HG03575 (cell line): ENCODE measurements around the gene FDXACB1.

Experiments
- ATAC-seq: cut with Tn5 transposase; IDR thresholded peaks from one replicate; pipeline ENCODE4 v1.9.1; 2021; ENCODE audit not compliant: unreplicated experiment, insufficient number of reproducible peaks, low FRiP score; ENCODE audit errors: extremely low read depth

FDXACB1 gene

DNA sequence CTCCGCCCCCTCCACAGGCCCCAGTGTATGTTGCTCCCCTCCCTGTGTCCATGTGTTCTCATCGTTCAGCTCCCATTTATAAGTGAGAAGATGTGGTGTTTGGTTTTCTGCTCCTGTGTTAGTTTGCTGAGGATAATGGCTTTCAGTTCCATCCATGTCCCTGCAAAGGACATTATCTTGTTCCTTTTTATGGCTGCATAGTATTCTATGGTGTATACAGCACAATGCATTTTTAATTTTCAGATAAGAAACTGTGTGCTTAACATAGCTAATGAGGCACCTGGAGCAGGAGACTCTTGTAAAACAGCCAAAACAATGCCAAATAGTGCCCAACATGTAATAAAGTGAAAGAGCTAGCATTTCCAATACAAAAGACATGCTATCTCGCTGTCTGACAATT lies 29.3 kb downstream of the FDXACB1 start:
- ATAC-seq = no peak

DNA sequence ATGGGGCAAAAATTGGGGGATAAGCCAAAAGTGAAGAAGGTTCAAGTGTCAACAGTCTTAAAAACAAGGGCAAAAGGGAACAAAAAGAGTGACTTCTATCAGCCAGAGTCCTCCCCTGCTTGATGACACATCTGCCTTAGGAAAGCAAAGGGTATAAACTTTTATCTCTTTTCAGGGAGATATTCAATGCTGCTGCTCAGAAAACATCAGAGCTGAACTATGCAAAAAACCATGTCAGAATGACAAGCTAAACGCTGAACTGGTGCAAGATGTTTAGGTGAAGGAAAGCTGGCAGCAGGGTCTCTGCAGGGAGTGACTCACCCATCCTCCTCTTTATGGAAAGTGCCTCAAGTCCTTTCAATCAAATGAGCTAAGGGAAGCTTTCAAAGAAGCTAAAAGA lies 32.3 kb downstream of the FDXACB1 start:
- no peak for ATAC-seq

DNA sequence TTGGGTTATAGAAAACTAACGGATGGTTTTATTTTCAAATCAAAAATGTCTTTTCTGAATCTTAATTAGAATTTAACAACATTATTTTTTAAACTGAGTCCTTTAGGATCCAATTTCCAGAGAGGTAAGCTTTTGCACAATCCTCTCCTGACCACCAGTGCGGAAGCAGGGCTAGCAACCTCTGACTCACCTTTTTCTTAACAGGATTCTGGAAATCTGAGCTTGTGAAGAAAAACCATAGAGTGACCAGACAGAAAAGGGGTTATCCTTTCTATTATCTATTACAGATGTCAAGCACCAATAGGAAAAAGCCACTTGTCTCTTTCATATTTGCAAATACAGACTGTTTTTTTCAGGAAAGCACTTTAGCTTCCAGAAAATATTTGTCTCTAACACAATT lies 32.9 kb downstream of the FDXACB1 start:
- ATAC-seq = no peak

DNA sequence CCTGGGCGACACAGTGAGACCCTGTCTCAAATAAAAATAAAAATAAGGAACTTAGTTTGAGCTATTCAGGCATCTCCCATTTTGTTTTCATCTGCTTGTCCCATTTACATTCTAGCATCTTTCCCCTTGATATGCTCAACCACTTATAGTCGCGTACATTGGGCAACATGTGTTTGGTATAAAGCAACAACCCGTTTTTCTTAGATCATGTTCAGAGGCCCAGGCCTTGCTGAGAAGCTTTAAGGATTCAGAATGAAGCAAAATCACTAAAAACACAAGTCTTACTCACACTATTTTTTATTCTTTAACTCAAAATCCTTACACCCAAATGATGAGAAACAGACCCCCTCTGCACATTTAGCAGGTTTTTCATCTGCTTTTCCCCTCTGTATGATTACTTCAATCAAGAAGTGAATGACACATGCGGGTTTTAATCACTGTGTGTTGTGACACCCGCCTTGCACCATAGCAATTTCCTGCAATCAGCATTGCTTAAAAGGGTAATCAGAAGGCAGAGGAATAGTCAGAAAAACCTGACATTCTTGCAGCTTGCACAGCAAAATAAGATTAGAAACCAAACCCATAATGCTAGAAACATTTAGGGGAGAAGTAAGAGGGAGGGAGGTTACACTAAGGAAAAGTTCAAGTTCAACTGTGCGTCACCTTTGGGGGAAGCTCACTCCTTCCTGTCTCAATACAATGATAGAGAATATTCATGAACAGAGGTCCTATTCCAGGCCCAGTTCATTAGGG lies 33.5 kb downstream of the FDXACB1 start:
- no peak for ATAC-seq

DNA sequence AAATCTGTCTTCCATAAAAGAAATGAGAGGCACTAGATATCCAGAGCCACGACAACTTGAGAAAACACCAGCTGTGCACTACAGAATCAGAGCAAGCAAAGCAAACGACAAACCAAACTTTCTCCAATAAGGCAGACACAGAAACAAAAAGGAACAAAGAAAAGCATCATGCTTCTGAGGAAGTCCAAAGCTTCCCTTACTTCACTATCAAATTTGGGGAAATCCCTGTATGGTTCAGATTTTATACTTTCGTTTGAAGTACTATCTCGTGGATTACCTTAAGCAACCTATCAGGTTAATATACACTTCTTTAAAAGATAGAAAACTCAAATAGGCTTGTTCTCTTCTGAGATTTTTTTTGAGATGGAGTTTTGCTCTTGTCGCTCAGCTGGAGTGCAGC lies 35.3 kb downstream of the FDXACB1 start:
- no peak for ATAC-seq

DNA sequence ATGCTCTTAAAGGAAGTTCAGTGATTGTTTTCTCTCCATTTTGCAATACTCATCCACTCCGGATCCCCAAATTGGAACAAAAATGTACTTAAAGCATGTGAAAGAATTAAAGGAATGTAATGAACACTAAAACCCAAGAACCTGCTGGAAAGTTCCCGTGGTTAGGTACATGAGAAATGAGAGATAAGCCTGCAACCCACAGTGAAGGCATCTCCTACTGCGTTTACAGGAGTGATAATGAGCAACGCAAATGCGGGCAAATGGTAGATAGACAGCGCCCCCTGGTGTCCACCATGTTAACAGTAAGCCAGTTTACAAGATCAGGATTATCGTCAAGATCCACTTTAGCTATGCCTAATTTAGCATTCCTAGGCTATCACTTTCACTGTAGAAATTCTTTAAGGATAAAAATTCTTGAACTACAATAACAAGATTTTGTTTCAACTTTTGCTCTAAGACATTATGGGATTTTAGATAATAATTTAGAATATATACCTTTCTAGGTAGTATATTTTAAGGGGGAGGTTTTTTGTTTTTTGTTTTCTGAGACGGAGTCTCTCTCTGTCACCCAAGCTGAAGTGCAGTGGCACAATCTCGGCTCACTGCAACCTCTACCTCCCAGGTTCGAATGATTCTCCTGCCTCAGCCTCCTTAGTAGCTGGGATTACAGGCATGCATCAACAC lies 37.5 kb downstream of the FDXACB1 start:
- no peak for ATAC-seq

DNA sequence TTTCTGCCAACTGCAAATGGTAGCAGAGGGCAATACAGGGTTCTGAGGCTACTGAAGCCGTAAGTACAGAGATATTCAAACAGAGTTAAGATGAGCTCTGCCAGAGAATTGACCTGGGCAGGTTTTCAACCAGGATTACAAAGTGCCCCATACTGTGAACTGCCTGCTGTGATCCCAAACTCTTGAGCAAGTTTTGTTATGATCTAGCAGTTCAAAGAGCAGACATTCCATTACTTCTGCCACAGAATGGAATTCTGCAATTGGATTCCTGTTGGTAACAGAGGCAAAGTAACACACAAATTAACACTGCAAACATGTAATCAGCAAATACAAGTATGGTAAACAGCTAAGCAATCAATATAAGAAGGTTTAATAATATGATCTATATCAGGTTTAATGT lies 38.8 kb downstream of the FDXACB1 start:
- ATAC-seq = no peak

DNA sequence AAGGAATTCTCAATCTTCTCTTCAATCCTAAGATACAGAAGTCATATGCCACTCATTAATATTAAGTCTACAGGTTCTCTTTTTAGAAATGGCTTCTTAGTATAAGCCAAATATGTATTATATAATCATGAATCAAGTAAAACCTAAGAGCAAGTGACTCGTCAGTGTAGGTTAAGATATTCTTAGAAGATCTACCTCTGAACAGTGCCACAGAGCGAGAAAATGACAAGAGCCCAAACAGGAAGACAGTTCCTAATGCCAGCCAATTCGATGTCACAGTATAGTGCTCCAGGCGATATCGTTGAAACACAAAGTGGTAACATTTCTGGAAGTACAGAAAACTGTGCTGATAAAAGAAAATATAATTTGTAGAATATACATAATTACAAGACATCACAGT lies 40.9 kb downstream of the FDXACB1 start:
- no peak for ATAC-seq

DNA sequence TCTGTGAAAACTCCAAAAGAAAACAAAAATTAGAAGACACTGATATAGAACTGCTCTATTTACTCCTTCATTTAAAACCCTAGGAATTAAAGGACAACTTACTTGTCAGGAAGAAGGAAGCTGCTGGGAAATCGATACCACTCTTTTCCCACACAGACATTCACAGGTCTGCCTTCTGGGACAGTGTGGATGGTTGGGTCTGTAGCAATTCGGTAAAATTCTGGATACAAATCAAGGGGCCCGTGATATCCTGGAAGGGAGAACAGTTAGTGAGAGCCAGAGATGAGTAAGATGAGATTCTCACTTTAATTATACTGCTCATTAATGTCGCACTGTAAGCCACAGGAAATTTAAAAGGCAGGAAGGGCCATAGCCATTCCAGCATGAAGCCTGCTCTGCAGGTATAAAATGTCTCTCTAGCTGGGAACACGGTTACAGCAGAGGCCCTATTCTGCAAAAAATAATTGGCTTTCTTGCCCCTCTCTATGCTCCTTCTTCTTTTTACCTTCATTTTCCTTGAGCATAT lies 41.5 kb downstream of the FDXACB1 start:
- no peak for ATAC-seq

DNA sequence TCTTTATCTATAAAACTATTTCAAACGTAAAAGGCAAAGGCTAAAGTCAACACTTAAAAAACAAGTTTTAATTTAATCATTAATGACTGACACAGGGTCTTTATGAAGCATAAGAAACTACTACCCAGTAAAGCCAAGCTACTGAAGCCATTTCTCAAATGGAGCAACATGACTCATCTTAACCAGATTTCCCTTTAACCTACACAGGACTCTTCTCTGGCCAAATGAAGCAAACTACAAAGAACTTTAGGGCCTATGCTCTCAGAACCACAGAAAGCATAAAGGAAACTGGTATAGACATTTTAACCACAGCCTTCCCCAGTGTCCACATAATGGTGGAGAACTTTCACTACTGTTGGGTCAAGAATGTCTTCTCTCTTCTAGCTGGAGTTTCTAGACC lies 42.2 kb downstream of the FDXACB1 start:
- ATAC-seq = no peak

DNA sequence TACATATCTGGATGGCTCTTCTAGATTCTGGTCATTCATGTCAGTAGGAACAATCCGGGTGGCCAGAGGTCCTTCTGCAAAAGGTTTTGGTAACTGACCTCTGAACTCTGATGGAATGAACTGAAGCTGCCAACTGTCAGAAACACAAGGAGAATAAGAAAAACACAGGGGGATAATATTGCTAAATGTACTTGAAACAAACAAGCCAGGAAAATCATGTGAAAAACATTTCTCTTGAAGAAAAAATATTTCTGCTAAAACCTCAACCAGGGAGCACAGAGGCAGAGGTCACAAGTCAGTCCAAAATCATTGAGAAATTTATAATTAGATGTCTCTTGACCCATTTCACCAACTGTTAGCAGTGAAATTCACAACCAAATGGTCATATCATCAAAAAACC lies 42.8 kb downstream of the FDXACB1 start:
- no peak for ATAC-seq

DNA sequence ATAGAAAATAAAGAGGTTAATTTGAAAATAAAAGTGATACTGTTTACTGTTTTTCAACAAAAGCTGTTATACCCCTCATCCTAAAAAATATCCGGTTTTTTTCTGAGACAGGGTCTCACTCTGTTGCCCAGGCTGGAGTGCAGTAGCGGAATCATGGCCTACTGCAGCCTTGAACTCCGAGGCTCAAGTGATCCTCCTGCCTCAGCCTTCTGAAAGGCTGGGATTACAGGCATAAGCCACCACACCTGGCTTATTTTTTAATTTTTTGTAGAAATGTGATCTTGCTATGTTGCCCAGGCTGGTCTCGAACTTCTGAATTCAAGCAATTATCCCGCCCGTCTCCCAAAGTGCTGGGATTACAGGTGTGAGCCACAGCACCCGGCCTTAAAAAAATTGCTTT lies 43.3 kb downstream of the FDXACB1 start:
- no peak for ATAC-seq

DNA sequence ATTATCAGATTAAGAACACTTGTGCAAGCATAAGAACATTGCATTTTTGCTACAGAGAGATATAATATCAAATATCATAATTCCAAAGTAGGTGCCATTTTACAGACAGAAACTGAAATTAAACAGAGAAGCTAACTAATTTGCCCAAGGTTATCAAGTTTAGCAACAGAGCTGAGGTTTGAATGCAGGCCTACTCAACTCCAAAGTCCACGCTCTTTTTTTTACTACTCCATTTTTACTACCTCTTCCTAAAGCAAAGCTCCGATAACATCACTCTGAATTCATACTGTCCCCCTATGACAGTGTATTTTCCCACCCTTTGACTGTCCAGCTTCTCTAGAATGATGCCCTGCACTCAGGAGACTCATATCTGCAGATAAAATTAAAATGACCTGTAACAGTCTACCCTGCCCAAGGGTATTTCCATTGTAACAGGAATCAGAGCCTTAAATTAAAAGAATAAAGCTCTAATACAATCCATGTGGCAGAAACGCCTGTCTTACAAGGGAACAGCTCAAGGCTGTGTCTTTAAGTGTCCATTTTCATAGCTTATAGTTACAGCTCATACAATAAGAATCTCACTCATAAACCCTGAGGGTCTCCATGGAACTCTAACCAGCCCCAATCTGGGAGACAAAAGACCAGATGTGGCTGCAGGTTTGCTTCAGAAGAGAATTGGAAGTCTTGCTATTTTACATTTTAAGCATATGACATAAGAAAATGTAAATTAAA lies 44.4 kb downstream of the FDXACB1 start:
- ATAC-seq = no peak

DNA sequence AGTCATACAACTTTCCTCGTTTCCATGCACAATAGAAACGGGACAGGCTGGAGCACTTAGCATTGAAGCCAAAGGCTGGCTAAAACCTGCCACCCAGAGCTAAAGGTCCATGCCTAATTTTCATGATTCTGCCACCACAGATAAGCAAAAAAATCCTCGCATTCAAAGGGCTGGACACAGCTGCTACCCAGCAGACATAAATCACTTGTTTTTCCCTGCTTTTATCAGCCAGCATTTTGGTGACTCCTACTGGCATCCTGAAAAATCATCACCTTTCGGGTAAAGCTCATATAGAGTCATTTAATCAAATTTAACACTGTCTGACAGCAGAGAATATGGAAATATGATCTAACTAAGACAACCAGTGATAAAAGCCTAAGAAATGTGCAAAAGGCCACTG lies 45.4 kb downstream of the FDXACB1 start:
- ATAC-seq = no peak

DNA sequence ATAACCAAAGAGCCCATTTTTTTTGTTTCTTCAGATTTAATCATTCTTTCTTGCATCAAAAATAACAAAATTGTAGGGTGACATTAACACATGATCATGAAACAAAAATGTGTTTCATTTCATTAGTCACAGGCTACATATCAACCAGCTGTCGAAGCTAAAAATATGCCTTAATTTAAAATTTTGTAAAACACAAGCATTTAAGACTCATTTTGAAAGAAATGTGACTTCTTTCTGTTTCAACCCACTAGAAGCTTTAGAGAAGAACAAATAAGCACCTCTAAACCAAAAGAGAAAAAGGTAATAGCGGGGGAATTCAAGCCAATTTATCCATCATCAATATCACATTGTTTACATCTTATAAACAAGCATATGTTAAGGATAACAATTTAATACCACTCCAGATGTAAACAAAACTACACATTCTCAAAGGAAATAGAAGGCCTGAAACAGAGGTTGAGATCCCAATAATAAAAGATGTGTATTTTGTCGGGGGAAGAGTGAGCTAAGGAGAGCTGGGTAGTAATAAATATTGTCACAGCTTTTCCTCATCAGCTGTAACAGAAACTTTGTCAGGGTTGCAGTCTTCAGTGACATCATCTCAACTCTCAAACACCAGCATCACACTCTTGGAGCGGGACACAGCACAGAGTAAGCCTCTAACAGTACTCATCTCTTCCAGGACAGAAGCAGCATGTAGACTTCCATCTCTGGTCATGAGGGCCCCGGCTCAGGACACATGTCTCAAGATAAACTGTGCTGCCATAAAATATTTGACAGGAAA lies 49.6 kb downstream of the FDXACB1 start:
- no peak for ATAC-seq

DNA sequence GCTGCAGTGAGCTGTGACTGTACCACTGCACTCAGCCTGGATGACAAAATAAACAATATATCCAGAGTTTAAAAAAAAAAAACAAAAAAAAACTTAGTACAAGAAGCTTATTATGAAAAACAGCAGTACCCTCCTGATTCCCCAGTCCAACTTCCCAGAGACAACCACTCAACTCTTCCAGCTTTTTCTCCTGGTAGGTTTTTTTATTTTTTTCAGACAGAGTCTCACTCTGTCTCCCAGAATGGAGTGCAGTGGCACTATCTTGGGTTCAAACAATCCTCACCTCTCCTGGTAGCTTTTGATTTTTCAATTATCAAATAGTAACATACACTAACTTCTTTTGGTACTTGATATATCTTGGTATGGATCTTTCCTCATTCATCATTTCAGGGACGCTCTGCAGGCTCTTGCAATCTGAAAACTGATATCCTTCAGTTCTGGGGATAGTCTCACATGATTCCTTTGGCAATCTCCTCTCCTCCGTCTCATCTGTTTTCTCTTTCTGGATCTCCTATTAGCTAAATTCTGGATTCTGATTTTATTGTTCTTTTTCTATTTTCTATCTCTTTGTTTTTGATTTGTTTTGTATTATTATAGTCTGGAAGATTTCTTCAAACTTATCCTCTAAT lies 52.5 kb downstream of the FDXACB1 start:
- ATAC-seq = no peak
